ENCODE results near the gene TRAPPC3. TPM values are rescaled to one million over a fixed set of nuclear protein-coding genes. Genes with fewer than 3 reads are reported as not detected.
A peak's percentile ranks its signal among the peaks of the same experiment; 100 is the strongest.

Gene TRAPPC3
- total RNA-seq, 1 experiment from 2014 or later, result 98.7 TPM

DNA sequence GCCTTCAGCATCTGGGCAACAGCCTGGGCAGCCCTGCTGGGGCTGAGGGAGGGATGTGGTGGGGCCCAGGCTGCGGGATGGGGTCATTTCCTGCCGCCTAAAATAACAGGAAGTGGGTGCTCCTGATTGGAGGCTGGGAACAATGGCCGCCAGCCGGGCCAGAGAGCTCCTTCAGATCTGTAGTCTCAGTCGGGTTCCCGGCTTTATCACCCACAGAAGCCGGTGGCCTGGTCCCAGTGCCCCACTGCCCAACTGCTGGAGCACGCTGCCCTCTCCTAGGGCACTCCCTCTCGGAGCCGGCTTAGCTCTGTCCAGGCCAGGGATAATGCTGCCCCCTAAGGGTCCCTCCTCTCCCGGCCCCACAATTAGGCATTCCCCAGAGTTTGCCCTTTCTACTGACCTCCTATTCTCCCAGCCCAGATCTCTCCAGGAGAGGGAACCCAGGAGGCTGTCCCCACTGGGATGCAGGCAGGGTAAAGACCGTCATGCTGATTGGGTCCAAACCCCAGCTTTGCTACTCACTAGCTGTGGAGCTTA lies 11.7 kb upstream of the TRAPPC3 start:
- Histone ChIP-seq H3K27ac (ENCODE audit: low read length) (peak overlapping the region; percentile 81), H3K4me3 (ENCODE audit: low read depth in 2 of 2, low read length in 2 of 2) (peak overlapping the region; percentile 24 to 48), H3K36me3 (ENCODE audit: control insufficient read depth, insufficient read depth, low read length) (peaks cover 2% of the 10 kb centered on the region), H3K4me1 (ENCODE audit: control insufficient read depth, insufficient read depth, low read length) (peaks cover 48% of the 10 kb centered on the region), H3K9me3 (ENCODE audit: control insufficient read depth, insufficient read depth, low read depth, low read length) (no peaks in the 10 kb centered on the region), H3K27me3 (ENCODE audit: control insufficient read depth, insufficient read depth, low read length) (no peaks in the 10 kb centered on the region)
- no TSS peak for BruUV-seq (replicated peaks)
- ChIA-PET CTCF (interaction anchor here (0.6 to 1.1 kb wide), 6 partner anchors 8 to 125 kb away, joined by 3 to 4 read pairs (median 4); partner anchors contain the start of genes THRAP3 and TRAPPC3), POLR2A (interaction anchor here (0.5 to 0.6 kb wide), 2 partner anchors 12 to 34 kb away, joined by 3 to 7 read pairs; partner anchors contain the start of gene TRAPPC3)
- intact Hi-C loops (cut with micrococcal nuclease; ENCODE audit: unreplicated experiment), result no loop called here
- ATAC-seq (peak; percentile 63), DNase-seq (ENCODE audit: low read depth, low spot score) (no peak)
- TF ChIP-seq TCF7L2 (IDR thresholded peaks at IDR 0.05; ENCODE audit: low read depth, low read length), result no peak
- TF ChIP-seq POLR2AphosphoS5 (IDR thresholded peaks at IDR 0.05; ENCODE audit: low read depth, low read length), result peak; percentile 37; the same call in 1 of the 2 replicates
- in situ Hi-C loops (cut with HindIII; ENCODE audit: low pct_unique_long_range_greater_than_20kb, low sequenced_read_pairs), result no loop called here

DNA sequence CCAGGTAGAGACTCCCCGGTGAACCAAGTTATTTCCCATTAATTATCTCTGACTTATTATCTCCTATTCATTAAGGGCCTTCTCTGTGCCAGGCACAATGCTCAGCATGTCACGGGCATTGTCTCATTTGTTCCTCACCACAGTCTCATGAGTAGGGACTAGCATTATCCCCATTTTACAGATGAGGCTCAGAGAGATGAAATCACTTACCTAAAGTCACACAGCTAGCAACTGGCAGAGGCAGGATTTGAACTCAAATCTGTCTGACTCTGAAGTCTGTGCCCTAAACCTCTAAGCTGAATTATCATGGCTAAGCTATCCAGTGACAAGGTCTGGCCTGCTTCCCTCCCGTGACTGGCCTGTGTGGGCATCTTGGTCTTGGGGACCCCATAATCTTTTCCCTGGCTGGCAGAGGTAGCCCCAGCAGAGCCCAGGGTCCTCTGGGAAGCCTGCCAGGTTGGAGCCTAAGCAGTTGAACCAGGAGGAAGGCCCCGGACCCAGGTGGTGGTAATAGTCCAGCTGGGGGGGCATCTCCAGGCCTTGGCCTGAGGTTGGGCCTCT lies 11.2 kb upstream of the TRAPPC3 start:
- ChIA-PET CTCF (interaction anchor here (0.6 to 1.1 kb wide), 6 partner anchors 9 to 125 kb away, joined by 3 to 4 read pairs (median 4); partner anchors contain the start of genes THRAP3 and TRAPPC3), POLR2A (interaction anchor here (0.6 kb wide), 1 partner anchor 34 kb away, joined by 7 read pairs; no protein-coding TSS in a partner anchor)
- TF ChIP-seq TCF7L2 (IDR thresholded peaks at IDR 0.05; ENCODE audit: low read depth, low read length) (no peak), SIN3A (IDR thresholded peaks at IDR 0.05; ENCODE audit: borderline replicate concordance, insufficient read depth, low read depth, low read length) (no peak), POLR2AphosphoS5 (IDR thresholded peaks at IDR 0.05; ENCODE audit: low read depth, low read length) (no peak)
- TF ChIP-seq, protein P1, sequence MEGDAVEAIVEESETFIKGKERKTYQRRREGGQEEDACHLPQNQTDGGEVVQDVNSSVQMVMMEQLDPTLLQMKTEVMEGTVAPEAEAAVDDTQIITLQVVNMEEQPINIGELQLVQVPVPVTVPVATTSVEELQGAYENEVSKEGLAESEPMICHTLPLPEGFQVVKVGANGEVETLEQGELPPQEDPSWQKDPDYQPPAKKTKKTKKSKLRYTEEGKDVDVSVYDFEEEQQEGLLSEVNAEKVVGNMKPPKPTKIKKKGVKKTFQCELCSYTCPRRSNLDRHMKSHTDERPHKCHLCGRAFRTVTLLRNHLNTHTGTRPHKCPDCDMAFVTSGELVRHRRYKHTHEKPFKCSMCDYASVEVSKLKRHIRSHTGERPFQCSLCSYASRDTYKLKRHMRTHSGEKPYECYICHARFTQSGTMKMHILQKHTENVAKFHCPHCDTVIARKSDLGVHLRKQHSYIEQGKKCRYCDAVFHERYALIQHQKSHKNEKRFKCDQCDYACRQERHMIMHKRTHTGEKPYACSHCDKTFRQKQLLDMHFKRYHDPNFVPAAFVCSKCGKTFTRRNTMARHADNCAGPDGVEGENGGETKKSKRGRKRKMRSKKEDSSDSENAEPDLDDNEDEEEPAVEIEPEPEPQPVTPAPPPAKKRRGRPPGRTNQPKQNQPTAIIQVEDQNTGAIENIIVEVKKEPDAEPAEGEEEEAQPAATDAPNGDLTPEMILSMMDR (IDR thresholded peaks at IDR 0.05), result no peak
- TF ChIP-seq, protein P2, sequence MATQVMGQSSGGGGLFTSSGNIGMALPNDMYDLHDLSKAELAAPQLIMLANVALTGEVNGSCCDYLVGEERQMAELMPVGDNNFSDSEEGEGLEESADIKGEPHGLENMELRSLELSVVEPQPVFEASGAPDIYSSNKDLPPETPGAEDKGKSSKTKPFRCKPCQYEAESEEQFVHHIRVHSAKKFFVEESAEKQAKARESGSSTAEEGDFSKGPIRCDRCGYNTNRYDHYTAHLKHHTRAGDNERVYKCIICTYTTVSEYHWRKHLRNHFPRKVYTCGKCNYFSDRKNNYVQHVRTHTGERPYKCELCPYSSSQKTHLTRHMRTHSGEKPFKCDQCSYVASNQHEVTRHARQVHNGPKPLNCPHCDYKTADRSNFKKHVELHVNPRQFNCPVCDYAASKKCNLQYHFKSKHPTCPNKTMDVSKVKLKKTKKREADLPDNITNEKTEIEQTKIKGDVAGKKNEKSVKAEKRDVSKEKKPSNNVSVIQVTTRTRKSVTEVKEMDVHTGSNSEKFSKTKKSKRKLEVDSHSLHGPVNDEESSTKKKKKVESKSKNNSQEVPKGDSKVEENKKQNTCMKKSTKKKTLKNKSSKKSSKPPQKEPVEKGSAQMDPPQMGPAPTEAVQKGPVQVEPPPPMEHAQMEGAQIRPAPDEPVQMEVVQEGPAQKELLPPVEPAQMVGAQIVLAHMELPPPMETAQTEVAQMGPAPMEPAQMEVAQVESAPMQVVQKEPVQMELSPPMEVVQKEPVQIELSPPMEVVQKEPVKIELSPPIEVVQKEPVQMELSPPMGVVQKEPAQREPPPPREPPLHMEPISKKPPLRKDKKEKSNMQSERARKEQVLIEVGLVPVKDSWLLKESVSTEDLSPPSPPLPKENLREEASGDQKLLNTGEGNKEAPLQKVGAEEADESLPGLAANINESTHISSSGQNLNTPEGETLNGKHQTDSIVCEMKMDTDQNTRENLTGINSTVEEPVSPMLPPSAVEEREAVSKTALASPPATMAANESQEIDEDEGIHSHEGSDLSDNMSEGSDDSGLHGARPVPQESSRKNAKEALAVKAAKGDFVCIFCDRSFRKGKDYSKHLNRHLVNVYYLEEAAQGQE (IDR thresholded peaks at IDR 0.05; ENCODE audit: insufficient read depth in 1 of 2, low read depth in 2 of 2, low read length in 1 of 2), result no peak
- no TSS peak for BruUV-seq (replicated peaks)
- in situ Hi-C loops (cut with HindIII; ENCODE audit: low pct_unique_long_range_greater_than_20kb, low sequenced_read_pairs) (no loop called here), intact Hi-C loops (cut with micrococcal nuclease; ENCODE audit: unreplicated experiment) (no loop called here)
- Histone ChIP-seq H3K36me3 (ENCODE audit: control insufficient read depth, insufficient read depth, low read length) (peaks cover 2% of the 10 kb centered on the region), H3K4me1 (ENCODE audit: control insufficient read depth, insufficient read depth, low read length) (peaks cover 48% of the 10 kb centered on the region), H3K9me3 (ENCODE audit: control insufficient read depth, insufficient read depth, low read depth, low read length) (no peaks in the 10 kb centered on the region), H3K4me3 (ENCODE audit: low read depth in 2 of 2, low read length in 2 of 2) (peak overlapping the region; percentile 24 to 48; a peak in 3 of 4 replicates), H3K27ac (ENCODE audit: low read length) (peak overlapping the region; percentile 81), H3K27me3 (ENCODE audit: control insufficient read depth, insufficient read depth, low read length) (no peaks in the 10 kb centered on the region)
- no peak for DNase-seq (ENCODE audit: low read depth, low spot score)
- no peak for ATAC-seq
